B cell (primary cell): ENCODE data around the gene OLFM4.

ENCODE experiments used
- EZH2 ChIP-seq: IDR thresholded peaks from 2 replicates; pipeline ENCODE4 v1.6.1; 2012; ENCODE audit warnings: borderline replicate concordance, low read depth, mild to moderate bottlenecking, moderate library complexity, low read length; ENCODE audit not compliant: insufficient read depth, poor library complexity, severe bottlenecking
- TF ChIP-seq, protein P1 (sequence below): fragments of 200-600 bp; IDR thresholded peaks from one replicate; pipeline ENCODE4 v1.8.0; 2022; ENCODE audit warnings: antibody characterized with exemption, mild to moderate bottlenecking

GRCh38 chr13:53007872-53008271, 20.7 kb upstream of the OLFM4 start:
- TF ChIP-seq, protein P1, sequence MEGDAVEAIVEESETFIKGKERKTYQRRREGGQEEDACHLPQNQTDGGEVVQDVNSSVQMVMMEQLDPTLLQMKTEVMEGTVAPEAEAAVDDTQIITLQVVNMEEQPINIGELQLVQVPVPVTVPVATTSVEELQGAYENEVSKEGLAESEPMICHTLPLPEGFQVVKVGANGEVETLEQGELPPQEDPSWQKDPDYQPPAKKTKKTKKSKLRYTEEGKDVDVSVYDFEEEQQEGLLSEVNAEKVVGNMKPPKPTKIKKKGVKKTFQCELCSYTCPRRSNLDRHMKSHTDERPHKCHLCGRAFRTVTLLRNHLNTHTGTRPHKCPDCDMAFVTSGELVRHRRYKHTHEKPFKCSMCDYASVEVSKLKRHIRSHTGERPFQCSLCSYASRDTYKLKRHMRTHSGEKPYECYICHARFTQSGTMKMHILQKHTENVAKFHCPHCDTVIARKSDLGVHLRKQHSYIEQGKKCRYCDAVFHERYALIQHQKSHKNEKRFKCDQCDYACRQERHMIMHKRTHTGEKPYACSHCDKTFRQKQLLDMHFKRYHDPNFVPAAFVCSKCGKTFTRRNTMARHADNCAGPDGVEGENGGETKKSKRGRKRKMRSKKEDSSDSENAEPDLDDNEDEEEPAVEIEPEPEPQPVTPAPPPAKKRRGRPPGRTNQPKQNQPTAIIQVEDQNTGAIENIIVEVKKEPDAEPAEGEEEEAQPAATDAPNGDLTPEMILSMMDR, result no peak
- TF ChIP-seq EZH2, result no peak
